ENCODE results near the gene MMADHC.
"Not testable (repeated sequence)": the region's sequence is repeated elsewhere in the genome, so short reads cannot be mapped to it uniquely, and the experiment has no call there.

Gene MMADHC

DNA sequence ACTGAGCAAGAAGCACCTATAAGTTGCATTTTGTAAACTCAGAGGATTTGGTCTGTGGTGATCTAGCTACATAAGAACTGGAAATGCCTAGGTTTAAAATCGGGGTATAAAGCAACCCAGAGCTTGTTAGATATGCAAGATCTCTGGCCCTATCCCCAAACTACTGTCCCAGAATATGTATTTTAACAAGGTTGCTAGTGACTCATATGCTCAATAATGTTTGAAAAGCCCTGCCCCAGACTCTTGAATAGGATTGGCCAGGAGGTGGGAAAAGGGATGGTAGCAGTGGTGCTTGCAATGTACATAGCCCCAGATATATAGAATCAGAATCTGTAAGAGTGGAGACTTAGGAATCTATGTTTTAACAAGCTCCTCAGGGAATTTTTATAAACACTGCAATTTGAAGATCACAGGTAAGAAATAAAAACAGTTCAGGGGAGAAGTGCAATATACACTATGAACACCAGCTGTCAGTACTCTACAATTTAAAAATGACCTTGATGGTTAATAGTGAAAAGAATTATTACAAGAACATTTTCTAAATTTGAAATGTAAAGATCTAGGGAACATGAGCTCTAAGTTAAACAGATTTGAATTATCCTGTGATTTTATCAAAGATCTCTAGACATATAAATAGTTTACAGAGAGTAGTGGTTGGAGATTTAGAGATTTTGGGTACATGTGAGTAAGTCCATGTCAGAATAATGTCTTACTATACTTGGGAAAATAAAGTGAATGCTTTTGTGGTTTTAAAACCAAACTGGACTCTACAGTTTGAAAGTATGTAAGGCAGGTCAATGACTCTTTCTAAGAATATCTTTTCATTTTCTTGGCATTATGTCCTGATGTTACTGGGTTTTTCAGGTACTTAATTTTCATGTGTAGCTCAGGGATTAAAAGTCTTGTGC is 7.7 kb upstream of the MMADHC start:
- no peak for DNase-seq (ENCODE audit: low spot score)

DNA sequence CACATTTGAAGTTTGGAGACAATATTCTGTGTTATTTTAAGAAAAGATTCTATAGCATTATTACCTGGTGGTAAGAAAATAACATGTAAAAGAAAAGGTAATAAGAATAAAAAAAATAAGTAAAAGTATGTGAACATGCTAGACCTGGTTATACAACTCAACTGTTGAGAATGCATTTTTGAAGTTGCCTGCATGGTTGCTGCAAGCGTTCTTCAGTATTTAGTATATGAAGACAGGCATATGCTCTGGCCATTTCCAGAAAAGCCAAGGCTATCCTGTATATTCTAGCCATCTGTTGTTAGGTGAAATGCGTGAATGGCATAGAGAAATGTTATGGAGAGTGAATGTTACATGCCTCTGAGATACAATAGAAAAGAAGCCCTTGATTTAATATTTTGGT is 6.8 kb upstream of the MMADHC start:
- DNase-seq (ENCODE audit: low spot score) = no peak

DNA sequence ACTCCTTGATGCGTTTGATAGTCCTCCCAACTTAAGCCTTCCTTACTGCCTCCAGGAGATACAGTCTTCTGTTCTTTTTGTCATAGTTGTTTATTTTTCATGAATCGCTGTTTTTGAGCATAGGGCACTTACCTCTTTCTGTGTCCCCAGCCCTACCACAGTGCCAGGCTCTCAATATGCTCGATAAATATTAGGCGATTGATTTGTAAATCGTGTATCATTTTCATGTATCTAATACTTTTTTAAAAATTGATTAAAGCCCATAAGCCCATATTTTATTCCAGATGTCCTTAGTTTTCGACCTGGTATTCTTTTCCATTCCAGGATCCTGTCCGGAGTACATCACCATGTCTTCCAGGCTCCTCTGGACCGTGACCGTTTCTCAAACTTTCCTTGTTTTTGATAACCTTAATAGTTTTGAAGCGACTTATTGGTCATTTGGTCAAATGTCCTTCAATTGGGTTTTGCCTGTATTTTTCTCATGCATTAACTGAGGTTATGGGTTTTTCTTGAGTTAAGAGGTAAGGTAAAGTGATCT is 444 bp upstream of the MMADHC start:
- no peak for DNase-seq (ENCODE audit: low spot score)

DNA sequence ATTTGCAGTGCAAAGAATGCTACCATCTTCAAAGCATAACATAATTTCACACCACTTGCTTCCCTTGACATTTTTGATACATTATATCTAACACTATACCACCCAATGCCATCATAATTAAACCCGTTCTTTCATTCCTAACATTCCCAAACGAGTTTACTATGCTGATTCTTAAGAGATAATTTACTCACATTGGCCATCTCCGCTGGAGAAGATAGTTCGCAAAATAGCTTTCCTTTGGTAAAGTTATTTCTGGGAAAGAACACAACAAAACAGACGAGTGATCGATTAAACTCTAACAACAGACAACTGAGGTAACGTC is 716 bp downstream of the MMADHC start:
- no peak for DNase-seq (ENCODE audit: low spot score)

DNA sequence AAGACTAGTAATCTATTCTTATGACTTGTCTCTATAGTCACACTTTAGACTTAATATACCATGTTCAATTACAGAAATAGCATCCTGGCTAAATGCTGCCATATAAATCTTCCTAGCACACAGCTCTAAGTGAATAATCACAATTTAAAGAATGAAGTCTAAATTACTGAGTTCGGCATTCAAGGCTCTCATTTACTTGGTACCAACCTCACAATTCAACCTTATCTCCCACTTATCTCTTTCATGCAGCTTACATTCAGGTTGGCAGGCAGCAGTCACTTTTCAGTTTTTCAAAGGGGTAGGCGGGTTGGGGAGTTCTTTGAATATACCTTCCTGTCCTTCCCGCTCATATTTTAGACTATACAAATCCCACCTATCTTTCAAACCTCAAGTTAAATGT is 1.5 kb downstream of the MMADHC start:
- DNase-seq (ENCODE audit: low spot score) = no peak

DNA sequence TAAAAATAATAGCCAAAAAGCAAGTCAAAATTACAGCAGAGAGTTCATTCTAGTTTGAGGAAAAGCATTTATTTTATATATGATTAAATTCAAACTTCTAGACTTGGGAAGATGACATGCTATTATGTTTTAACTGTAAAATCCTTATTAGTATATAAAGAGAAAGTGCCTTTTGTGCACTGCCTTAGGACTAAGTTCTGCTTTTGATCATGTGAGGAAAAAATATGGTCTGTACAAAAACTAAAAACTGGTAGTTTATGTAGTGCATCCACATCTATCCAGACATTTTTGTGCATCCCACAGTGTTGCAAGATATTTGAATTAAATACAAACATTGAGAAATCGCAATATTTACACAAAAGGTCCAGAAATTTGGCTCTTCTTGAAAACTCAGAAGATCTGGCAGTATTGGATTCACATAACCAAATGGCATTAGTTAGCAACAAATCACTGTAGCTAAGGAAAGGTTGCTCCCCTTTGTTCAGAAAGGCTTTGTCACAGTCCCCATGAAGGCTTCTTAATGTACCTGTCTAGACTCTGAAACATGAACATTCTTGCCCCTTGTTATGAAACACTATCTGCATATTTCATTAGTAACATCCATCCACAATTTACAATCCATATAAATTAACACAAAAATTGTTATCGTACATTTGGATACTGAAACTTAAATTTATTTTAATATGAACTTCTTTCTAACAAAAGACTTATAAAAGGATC is 2.2 kb downstream of the MMADHC start:
- no peak for DNase-seq (ENCODE audit: low spot score)

DNA sequence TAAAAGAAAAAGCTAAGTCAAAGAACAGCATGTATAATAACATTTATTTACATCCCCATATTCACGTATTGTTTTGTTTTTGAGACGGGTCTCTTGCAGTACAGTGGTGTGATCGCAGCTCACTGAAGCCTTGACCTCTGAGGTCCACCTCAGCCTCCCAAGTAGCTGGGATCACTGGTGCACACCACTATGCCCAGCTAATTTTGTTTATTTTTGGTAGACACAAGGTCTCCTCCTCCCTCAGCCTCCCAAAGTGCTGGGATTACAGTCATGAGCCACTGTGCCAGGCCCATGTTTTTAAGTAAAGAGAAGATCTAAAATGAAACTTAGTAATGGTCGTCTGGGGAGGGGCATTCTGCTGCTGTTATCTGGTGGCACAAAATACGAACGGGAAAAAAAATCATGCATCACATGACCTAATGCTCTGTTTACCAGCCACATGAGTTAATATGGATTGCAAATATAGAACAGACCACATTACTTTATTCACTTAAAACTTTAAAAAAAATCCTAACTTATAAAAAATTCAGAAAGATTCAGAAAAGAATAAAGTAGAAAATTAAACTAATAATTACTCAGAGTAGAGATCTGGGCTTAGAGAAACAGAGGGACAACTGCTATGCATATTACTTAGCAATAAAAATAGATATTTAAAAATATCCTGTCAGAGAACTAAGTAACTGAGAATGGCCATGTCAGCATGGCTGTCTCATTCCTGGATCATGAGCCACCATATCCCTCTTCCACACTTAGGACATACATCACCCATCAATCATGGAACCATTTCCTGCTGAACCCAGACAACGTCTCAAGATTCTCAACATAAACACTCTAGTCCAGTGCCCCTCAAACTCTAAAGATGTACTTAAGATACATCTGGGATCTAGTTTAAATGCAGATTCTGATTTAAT is 7.3 kb downstream of the MMADHC start:
- DNase-seq (ENCODE audit: low spot score) = no peak

DNA sequence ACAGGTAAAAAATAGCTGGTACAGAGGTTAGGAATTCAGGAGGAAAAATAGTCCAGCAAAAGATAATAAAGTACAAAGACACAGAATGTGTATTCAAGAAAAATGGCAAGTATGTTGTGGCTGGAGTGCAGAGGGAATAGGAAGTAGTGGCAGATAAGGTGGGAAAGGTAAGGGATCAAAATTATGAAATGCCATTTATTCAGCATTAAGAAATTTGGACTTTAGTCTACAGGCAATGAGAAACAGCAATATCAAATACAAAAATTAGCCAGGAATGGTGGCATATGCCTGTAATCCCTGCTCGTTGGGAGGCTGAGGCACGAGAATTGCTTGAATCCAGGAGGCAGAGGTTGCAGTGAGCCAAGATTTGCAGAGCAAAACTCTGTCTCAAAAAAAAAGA is 10.3 kb downstream of the MMADHC start:
- DNase-seq (ENCODE audit: low spot score) = no peak

DNA sequence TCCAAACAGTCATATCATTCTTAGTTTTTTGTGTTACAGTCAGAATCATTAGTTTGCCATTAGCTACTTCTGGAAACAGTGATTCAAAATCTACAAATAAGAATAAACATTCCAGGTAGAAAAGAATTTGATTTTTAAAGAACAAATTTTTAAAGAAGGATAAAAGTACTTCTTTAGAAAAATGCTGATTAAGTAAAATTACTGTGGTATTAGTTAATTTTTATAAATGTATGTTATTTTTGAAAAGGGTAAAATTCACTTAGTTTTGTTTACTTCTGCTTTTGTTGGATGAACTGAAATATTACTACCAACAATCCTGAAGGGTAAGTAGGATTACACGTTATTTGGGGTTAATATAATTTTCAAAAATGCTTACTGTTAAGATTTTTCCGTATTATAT is 11.8 kb downstream of the MMADHC start:
- DNase-seq (ENCODE audit: low spot score) = no peak

DNA sequence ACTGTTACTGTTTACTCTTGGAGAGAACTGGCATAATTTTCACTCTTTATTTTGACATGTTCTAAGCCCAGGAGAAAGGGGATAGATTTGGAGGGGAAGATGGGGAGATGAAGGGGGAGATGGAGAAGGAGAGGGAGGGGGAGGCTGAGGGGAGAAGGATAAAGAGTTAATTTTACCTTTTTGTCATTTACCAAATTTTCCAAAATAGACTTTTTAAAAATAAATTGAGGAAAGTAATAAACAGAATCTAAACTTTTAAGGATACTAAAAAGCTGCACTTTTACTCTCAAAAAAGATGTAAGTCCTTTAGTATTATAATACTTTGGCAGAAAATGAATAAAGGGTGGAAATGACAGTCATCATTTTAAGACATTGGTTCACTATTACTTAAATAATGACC is 12.3 kb downstream of the MMADHC start:
- DNase-seq (ENCODE audit: low spot score) = no peak

DNA sequence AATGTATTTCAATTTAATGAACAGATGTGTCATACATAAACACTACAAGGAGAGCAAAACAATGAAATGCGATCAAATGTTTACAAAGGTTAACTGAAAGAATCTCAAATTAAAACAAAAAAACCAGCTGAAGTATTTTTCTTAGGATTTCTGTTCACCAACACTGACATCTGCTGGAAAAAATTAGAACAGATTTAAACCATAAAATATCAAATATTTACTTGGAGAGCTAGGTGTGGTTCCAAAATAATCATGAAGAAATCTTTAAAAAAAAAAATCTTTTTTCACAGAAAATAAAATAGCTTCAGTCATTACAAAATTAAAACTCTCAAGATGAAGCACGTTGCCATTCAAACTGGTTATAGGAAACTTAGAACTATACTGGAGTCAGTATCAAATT is 13.8 kb downstream of the MMADHC start:
- peak; percentile 24 for DNase-seq (ENCODE audit: low spot score)

DNA sequence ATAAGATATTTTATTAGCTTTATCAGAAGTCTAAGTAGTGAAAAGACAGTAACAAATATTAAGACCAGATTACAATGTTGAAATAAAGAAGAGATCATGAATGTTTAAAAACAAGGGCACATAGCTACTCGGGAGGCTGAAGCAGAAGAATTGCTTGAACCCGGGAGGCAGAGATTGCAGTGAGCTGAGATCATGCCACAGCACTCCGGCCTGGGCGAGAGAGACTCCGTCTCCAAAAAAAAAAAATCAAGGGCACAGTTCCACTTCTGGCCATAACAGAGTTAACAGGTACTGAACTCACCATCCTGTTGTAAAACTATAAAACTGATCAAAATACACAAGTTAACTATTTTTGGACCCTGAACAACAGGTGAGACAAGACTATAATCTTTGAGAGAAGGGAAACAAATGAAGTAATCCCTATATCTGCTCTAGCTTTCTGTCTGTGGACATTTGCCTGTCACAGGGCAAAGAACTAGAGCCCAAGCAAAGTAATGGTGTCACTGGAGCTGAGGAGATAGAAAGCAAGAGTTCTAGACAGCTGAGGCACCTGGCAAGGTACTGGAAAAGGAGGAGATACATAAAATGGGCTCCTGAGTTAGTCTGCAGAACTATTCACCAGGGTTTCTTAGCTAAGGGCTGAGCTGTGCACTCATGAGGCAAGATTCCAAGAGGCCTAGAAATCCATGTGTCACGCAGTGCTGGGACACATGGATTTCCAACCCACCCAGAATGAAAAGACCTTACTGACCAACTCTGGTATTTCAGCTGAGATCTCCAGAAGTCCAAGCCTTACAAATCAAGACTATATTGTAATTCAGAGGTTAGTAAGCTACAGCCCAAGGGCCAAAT is 15.2 kb downstream of the MMADHC start:
- peak; percentile 54 for DNase-seq (ENCODE audit: low spot score)

DNA sequence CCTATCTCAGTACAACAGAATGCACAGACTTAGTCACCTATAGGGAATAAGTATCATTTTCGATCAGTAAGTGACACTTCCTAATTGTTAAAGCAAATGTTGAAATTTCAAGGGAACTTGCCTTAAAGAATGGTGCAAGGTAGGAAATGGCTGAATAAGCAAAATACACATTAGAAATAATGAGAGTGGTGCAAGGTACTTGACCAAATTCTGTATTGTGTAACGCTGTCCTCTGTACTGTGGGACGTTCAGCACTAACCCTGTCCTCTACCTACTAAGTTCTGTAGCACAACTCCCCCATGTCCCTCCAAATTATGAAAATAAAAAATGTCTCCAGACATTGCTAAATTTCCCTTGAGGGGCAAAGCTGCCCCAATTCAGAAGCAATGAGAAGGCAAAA is 19.4 kb downstream of the MMADHC start:
- DNase-seq (ENCODE audit: low spot score) = no peak

DNA sequence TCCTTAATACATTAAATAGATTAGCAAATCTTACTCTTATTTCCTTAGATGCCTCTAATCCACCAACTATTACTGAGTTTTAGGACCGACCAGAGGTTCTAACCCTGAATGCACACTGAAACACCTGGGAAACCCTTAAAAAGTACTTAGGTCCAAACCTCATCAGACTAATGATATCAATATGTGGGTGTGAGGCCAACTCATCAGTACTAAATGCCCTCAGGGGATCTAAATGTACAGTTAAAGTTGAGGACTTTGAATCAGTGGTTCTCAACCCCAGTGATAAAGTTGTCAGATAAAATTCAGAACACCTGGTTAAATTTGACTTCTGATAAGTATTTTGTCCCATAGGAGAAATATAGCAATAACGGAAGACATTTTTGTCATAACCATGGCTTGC is 20.9 kb downstream of the MMADHC start:
- DNase-seq (ENCODE audit: low spot score) = no peak

DNA sequence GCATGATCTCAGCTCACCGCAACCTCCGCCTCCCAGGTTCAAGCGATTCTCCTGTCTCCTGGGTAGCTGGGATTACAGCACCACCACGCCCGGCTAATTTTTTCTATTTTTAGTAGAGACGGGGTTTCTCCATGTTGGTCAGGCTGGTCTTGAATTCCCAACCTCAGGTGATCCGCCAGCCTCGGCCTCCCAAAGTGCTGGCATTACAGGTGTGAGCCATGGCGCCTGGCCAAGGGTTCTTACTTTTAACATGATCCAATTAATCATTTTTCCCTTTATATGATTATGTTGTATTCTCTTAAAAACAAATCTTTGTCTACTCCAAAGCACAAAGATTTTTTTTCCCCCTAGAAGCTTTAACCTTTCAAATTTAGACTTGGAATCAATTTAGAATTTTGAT is 21.9 kb downstream of the MMADHC start:
- DNase-seq (ENCODE audit: low spot score) = not testable (repeated sequence)

DNA sequence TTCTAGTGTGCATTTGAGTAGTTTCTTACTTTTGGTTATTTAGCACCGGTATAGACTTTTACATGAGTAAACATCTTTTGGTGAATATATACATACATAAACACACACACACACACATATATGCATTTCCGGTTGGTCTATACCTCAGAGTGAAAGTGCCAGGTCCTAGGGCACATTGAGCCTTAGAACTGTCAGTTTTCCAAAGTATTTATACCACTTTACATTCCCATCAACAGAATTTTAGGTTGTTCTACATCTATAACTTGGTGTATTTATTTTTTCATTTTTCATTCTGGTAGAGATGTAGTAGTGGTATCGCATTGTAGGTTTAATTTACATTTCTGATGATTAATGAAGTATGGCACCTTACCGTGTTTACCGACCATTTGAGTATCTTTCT is 22.6 kb downstream of the MMADHC start:
- no peak for DNase-seq (ENCODE audit: low spot score)

DNA sequence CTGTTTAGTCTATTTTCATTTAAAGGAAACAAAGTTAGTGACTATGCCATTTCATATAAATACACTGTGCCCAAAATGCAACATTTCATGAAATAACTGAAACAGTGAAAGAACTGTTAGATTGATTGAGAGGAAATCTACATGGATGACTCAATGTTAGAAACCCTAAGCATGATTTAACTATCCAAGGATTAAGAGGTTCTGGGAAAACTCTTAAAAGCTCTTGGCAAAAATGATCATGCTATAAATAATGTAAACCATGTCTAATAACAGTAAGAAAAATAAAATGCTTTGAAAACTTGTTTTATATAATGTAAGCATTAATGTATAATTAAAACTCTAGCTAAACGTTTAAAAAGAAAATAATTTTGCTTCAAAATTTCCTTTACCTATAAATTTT is 23.5 kb downstream of the MMADHC start:
- DNase-seq (ENCODE audit: low spot score) = no peak

DNA sequence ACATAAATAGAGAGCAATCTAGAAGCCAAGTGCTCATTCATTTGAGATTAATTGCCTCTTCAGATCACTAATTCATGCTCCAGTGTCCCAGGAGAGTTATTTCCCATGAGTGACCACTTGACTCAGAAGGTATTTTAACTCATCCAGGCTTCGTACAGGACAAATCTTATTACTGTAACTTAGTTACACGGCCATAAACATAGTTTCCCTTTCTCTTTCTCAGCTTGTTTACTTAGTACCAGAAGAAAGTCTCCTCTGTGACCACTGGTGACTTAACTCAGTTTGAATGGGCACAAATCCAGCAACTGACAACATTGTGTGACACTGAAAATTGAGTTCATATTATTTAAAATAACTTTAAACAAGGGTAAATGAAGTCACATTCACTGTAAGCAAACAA is 25.3 kb downstream of the MMADHC start:
- DNase-seq (ENCODE audit: low spot score) = peak; percentile 26

DNA sequence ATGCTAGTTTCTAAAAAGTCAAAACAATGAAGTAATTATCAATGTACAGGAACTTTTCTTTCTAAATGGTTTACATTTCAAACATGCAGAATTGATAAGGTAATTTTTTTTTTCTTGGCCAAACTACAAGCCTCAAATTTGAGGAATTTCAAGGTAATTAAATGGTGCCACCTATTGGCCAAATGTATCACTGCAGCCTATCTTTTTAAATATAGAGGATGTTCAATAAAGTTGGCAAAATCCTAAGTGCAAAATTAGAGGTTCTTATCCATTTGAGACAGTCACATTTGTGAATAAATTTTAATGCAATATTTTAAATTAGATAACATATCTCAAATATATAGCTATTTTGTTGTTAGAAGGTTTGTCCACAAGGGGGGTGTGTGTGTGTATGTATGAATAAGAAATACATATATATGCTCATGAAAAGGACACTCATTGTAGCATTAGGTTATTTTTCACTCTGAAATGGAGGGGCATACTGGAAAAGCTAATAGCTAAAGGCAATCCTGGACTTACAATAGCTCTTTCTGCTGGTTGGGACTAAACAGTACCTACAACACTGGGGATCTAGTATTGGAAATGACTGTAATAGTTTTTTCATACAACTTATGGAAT is 26.2 kb downstream of the MMADHC start:
- DNase-seq (ENCODE audit: low spot score) = peak; percentile 13

DNA sequence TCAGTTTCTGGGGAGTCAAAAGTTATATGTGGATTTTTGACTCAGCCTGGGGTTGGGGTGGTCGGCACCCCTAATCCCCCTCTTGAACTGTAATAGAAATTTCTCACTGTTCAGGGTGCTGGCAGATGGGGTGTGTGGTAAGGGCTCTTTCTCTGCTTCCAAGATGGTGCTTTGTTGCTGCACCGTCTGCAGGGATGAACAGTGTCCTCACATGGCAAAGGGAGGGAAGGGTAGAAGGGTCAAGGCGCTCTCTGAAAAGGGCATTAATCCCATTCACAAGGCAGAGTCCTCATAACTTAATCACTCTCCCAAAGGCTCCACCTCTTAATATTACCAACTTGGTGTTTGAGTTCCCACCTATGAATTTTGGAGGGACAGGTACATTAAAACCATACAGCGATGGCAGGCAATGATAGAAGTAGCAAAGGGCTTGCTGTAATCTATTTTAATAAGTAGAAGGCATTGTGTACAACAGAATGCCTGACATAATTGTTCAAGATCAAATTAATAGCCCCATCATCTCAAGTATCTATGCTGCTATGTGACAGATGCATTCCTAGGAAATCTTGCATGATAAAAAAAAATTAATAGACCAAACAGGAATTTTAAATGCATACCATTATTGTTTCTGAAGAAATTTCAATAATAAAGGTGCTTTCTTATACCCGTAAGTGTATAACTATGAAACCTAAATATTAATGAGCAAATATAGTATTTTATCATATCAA is 28.1 kb downstream of the MMADHC start:
- DNase-seq (ENCODE audit: low spot score) = no peak

Data from AG20443 (cell line).